ENCODE measurements around the gene MNS1.
"Not testable (repeated sequence)": the region's sequence is repeated elsewhere in the genome, so short reads cannot be mapped to it uniquely, and the experiment has no call there.

MNS1 gene, protein sequence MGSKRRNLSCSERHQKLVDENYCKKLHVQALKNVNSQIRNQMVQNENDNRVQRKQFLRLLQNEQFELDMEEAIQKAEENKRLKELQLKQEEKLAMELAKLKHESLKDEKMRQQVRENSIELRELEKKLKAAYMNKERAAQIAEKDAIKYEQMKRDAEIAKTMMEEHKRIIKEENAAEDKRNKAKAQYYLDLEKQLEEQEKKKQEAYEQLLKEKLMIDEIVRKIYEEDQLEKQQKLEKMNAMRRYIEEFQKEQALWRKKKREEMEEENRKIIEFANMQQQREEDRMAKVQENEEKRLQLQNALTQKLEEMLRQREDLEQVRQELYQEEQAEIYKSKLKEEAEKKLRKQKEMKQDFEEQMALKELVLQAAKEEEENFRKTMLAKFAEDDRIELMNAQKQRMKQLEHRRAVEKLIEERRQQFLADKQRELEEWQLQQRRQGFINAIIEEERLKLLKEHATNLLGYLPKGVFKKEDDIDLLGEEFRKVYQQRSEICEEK

DNA sequence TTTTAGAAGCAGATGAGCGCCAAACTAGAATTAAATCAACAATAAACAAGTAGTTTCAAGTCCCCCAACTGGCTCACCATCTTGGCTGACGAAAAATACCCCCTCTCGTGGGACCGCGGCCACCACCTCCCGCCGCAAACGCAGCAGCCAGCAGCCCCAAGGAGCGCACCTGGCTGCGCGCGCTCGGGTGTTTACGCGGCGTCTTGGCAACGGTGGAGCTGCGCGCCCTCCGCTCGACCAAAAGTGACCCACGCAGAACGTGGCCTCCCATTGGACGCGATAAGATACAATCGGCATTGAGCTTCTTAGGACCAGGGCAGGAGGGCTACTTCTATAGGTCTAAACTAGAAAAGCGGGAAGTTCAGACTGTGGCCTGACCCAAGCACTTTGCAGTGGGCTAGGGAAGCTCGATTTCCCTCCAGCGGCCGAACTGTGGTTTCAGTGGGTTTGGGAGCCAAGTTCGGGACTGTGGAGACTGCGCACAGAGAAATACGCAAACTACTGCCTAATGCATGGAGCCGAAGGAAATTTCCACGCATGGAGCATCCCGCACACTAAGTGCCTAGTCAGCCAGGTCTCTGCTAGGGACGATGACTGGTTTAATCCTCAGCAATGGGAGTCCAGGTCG, at the start of gene MNS1:
MNS1 (minus strand) TSS at position 245 of the 628 bp plus-strand sequence; CDS start at position 80, 165 bp downstream.
- in situ Hi-C loops (cut with MboI; ENCODE audit: low pct_unique_long_range_greater_than_20kb, low sequenced_read_pairs), result no loop called here
- DNase-seq, result peak; percentile 99

DNA sequence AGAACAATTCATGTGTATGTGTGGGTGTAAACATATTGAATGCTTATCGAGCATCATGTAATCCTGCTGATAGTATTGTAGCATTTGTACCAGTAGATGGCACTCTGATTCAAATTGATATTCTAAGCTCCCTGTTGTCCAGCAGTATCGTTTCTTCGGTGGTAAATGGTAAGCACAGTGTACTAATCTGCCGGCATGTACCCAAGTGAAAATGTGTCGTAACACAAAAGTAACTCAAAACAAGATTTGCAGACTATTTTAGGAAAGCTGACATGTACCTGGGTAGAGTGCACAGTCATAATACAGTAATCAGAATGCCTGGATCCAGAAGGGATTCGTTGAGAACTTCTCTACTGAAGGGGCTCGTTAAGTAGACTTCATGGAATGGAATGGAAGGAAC, 31.7 kb upstream of the MNS1 start:
- in situ Hi-C loops (cut with MboI; ENCODE audit: low pct_unique_long_range_greater_than_20kb, low sequenced_read_pairs), result loop anchor here (25.0 kb wide), 2 partner anchors 391 to 816 kb away; no protein-coding TSS in a partner anchor
- peak; percentile 84 for DNase-seq

DNA sequence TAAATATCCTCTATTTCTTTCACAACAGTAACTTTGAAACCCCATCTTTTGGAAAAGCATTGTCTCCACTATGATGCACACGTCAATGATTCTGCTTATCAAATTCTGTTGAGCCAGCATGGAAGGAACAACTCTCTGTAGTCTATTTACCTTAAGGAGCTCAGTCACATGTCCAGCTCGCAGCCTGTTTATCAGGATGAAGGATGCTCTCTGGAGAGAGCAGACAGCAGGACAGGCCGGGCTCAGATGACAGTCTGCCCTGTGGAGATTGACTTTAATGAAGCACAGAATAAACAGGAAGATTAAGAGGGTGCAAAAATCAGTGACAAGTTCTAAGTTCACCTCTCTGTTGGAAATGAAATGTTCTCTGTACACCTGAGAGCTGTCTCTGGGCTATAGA, 30.6 kb upstream of the MNS1 start:
- in situ Hi-C loops (cut with MboI; ENCODE audit: low pct_unique_long_range_greater_than_20kb, low sequenced_read_pairs), result loop anchor here (25.0 kb wide), 2 partner anchors 392 to 817 kb away; no protein-coding TSS in a partner anchor

DNA sequence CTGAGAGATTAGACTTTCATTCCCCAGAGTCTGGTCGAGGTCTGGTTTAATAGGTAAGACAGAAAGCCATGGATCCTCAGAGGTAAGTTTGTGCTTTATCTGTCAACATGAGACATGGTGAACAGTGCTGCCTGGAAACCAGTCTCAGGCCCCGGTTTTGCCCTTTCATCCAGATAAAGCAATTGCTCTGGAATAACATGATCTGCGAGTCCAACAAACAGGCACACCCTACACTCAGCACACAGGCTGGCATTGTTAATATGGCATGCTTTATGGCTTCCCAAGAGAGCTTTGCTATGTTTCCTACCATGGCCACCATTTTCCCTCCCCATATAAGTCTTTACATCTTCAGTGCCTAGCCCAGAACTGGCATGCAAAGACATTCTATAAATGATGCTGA, 30.1 kb upstream of the MNS1 start:
- in situ Hi-C loops (cut with MboI; ENCODE audit: low pct_unique_long_range_greater_than_20kb, low sequenced_read_pairs), result loop anchor here (25.0 kb wide), 2 partner anchors 392 to 817 kb away; no protein-coding TSS in a partner anchor

More for the DNA sequence above, 30.6 kb upstream of the MNS1 start:
- no peak for DNase-seq

DNA sequence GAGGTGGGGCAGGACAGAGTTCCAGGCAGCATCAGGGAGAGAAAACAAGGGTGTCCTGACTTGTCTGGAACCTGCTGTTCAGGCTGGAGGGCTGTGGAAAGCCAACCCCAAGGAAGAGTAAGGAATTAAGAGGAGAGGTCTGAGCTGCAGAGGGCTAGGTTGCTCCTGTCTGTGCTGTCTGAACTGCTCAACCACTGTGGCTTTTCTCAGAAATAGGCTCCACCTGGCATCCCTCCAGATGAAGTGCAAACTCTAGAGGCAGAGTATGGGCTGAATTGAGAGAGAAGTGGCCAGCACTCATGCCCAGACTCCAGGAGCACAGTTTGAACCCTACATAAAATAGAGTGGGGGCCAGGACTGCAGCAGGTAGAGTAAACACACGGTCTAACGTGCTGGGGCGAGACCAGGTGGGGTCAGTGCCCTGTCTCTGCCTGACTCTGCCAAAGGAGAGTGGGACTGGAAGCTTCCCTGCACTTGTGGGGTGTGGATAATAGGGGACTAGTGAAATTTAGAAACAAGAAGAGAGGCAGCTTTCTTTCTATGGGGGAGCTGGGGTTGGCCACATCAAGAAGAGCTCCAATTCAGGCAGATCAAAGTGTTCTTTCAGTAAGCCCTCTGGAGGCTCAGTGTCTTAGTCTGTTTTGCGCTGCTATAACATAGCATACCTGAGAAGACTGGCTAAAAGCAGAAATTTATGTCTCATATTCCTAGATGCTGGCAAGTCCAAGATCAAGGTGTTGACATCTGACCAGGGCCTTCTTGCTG, 28.0 kb upstream of the MNS1 start:
- peak; percentile 78 for DNase-seq
- in situ Hi-C loops (cut with MboI; ENCODE audit: low pct_unique_long_range_greater_than_20kb, low sequenced_read_pairs), result loop anchor here (25.0 kb wide), 2 partner anchors 394 to 819 kb away; no protein-coding TSS in a partner anchor

More for the DNA sequence above, 30.1 kb upstream of the MNS1 start:
- no peak for DNase-seq

DNA sequence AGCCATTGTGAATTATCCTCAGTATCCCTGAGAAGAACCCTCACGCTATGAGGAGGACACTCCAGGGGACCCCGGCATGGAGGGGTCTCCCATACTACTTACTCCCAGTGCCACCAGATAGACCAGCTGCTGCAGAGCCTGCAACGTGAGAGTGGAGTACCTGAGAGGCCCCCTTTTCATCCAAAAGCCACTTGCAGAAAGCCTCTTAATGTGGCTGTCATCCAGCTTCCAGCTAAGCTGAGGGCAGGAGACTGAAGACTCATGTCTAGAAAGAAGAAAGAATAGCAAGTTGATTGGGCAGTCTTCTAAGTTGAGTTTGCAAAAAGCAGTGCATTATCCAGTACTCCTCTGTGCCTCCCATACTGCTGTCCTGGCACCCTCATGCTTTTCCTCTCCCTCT, 27.3 kb upstream of the MNS1 start:
- in situ Hi-C loops (cut with MboI; ENCODE audit: low pct_unique_long_range_greater_than_20kb, low sequenced_read_pairs), result loop anchor here (25.0 kb wide), 2 partner anchors 395 to 820 kb away; no protein-coding TSS in a partner anchor
- no peak for DNase-seq

DNA sequence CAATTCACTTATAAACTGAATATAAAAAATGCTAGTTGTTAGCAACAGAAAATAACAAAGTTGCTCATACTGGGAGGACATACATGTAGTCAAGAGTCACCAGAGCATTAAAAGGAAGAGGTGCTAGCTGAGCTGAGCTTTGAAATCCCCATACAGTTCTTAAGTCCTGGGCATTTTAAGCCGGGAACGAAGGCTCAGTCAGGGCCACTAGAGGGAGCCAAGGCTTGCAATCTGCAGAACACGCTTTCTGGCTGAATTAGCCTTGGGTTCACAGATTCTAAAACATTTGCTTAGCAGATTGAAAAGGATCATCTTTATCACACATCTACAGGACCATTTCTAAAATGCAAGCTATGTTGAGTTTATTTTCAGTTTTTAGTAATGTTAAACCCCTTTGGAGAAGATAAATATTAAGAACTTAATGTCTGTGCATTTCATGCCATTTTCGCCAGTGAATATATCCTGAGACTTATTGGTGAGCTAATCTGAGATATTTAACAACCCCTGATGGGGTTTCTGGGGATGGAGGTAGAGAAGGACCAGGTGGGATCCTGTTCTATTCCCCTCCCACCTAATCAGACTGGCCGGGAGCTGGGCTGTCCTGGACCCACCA, 26.3 kb upstream of the MNS1 start:
- DNase-seq, result peak; percentile 82
- in situ Hi-C loops (cut with MboI; ENCODE audit: low pct_unique_long_range_greater_than_20kb, low sequenced_read_pairs), result loop anchor here (25.0 kb wide), 2 partner anchors 396 to 821 kb away; no protein-coding TSS in a partner anchor

DNA sequence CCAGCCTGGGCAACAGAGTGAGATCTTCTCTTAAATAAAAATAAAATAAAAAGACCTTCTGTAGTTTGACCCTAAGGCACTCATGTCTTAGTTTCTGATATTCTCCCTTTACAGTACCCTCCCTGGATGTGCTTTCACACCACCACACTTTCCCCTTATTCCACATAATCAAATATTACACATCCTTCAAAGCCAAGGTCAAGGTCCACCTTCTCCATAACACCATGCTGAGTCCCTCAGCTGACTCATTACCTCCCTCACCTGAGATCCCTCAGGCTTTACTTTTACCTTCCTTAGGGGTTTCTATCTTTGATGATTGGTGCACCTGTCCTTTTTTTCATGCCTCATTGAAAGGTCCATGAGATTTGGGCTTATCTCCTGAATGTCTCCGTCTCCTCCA, 25.5 kb upstream of the MNS1 start:
- DNase-seq, result no peak
- in situ Hi-C loops (cut with MboI; ENCODE audit: low pct_unique_long_range_greater_than_20kb, low sequenced_read_pairs), result loop anchor here (25.0 kb wide), 2 partner anchors 397 to 822 kb away; no protein-coding TSS in a partner anchor

DNA sequence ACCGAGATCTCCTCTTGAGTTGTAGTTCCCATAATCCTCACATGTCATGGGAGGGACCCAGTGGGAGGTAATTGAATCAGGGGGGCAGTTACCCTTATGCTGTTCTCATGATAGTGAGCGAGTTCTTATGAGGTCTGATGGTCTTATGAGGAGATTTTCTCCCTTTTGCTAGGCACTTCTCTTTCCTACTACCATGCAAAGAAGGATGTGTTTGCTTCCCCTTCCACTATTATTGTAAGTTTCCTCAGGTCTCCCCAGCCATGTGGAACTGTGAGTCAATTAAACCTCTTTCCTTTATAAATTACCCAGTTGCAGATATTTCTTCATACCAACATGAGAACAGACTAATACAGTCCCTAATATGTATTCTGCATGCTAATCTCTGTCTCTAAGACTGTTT, 21.3 kb upstream of the MNS1 start:
- DNase-seq, result not testable (repeated sequence)
- in situ Hi-C loops (cut with MboI; ENCODE audit: low pct_unique_long_range_greater_than_20kb, low sequenced_read_pairs), result loop anchor here (25.0 kb wide), 2 partner anchors 401 to 826 kb away; no protein-coding TSS in a partner anchor

DNA sequence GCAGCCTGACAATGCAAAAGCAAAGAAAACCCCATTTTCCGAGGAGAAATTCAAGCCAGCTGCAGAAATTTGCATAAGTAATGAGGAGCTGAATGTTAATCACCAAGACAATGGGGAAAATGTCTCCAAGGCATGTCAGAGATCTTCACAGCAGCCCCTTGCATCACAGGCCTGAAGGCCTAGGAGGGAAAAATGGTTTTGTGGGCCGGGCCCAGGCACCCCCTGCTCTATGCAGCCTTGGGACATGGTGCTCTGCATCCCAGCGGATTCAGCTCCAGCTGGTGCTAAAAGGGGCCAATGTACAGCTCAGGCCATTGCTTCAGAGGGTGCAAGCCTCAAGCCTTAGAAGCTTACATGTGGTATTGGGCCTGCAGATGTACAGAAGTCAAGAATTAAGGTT, 20.5 kb upstream of the MNS1 start:
- in situ Hi-C loops (cut with MboI; ENCODE audit: low pct_unique_long_range_greater_than_20kb, low sequenced_read_pairs), result loop anchor here (25.0 kb wide), 2 partner anchors 402 to 827 kb away; no protein-coding TSS in a partner anchor
- DNase-seq, result not testable (repeated sequence)

DNA sequence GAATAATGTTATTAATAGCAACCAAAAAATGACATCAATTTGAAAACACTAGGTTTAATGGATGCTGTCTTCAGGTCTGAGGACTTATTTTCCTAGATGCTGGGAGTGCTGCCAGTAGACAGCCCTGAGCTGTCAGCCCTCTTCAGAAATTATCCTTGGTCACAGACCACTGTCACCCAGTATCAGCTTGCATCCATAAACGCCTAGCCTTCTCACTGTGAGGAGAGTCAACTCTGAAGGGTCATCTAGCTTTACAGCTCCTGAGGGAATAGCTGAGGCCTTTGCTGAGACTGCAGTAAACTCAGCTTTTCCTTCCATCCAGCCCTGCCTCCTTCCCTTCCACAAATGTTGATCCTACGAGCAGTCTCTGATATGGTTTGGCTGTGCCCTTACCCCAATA, 19.4 kb upstream of the MNS1 start:
- no peak for DNase-seq
- in situ Hi-C loops (cut with MboI; ENCODE audit: low pct_unique_long_range_greater_than_20kb, low sequenced_read_pairs), result loop anchor here (25.0 kb wide), 2 partner anchors 403 to 828 kb away; no protein-coding TSS in a partner anchor

DNA sequence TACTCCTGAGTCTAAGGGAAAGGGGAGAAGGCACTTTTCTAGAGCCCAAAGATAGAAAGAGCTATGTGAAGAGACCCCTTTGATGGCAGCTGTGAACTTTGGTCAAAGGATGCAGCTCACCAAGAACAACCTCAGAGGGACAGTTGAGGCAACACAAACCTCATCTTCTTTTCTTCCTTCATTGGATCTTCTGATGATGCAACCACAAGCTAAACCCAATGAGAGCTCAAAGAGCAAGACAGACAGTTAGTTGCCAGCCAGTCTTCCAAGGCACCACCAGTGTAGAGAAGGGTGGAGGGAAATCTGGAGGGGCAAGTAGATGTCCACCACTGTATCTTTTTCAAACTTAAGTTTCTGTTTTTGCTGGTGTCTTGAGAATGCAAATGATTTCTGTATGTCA, 10.4 kb upstream of the MNS1 start:
- DNase-seq, result no peak
- in situ Hi-C loops (cut with MboI; ENCODE audit: low pct_unique_long_range_greater_than_20kb, low sequenced_read_pairs), result loop anchor here (25.0 kb wide), 2 partner anchors 412 to 837 kb away; no protein-coding TSS in a partner anchor

DNA sequence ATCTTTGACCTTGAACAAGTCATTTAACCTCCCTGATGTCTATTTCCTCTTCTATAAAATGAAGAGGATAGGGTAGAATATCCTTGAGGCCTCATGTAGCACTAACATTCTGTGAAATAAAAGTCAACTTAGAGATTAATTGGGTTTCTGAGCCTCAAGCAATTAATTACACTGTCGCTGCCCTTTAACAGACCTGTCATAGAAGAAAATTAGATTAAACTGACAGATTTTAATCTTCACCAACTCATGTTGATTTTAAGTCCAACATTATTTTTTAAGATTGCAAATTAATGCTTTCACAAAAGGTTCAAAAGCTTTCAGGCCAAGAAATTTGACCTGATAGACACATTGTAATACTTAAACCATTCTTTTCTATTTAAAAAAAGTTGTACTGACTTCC, 8.1 kb upstream of the MNS1 start:
- in situ Hi-C loops (cut with MboI; ENCODE audit: low pct_unique_long_range_greater_than_20kb, low sequenced_read_pairs), result no loop called here
- DNase-seq, result no peak

DNA sequence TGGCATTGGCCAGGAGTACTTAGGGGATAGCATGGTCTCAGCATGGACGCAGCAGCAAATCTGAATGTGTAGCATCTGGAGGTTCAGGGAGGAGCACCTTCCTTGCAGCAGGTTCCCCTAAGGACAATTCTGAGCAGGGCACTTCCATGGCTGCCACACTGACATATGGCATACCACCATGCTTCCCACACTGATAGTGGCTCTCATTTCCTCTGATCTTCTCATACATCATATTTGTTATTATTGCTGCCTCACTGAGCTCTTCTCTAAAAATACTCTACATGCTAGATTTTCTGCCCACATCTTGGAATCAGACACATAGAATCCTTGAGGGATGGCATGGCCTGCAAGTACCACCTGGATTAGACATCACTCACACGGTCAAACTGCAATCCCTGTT, 7.3 kb upstream of the MNS1 start:
- no peak for DNase-seq
- in situ Hi-C loops (cut with MboI; ENCODE audit: low pct_unique_long_range_greater_than_20kb, low sequenced_read_pairs), result no loop called here

DNA sequence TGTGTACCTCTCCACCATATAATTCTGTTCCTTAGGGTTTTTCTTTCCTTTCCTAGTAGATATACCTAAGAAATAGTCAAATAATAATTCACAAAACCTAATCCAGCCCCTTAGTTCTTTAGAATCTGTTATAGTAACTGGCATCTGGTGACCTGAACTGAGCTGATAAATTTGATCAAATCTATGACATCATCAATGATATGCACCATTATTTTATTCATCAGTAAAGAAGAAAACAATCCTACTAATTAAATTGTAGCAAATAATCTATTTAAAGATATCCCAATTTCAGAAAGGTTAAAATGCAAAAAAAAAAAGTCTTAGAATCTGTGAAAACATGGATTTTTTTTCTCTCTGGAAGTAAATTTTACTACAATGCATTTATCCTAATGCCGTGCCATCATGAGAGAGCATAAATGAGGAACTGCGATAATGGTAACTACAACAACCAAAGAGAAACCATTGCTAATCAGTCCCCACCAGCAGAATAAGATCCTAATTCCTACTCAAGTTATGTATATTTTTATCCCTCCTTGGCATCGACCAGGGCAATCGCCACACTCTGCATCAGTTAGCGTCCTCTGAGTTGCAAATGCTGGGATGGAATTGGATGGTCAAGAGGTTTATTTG, 6.6 kb upstream of the MNS1 start:
- no peak for DNase-seq
- in situ Hi-C loops (cut with MboI; ENCODE audit: low pct_unique_long_range_greater_than_20kb, low sequenced_read_pairs), result no loop called here

DNA sequence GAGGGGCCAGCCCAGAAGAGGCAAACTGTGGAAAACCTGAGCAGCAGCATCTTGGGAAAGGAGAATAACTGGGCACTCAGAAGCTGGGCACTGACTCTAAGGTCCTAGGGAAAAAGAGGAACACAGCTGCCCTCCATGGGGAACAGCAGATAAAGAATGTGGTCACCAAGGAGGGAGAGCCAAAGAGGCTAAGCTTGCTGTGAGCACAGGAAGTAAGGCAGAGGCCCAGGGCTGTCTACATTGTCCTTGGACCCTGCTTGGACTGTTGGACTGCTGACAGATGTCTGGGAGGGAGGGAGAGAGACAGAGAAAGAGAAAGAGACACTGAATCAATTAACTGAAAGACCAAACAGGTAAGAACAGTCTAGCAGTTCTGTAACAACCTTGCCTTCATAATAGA, 4.5 kb upstream of the MNS1 start:
- in situ Hi-C loops (cut with MboI; ENCODE audit: low pct_unique_long_range_greater_than_20kb, low sequenced_read_pairs), result no loop called here

DNA sequence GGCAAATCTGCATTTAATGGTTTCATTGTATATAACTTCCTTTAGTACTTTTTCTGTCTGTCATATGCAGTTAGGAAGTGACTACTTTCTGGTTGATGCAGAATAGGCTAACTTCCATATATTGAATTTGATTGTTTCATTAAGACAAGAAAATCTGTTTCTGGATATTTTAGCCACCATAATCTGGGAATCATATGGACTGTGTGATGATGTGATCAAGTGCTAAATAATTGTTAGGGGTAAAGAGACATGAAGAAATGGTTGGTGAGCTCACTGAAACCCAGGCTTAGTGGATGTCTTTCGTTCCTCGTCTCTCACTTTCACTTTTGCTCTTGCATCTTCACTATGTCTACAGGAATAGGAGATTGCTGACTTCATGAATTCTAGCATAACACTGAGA, 3.5 kb upstream of the MNS1 start:
- DNase-seq, result peak; percentile 52
- in situ Hi-C loops (cut with MboI; ENCODE audit: low pct_unique_long_range_greater_than_20kb, low sequenced_read_pairs), result no loop called here

More for the DNA sequence above, 4.5 kb upstream of the MNS1 start:
- peak; percentile 61 for DNase-seq

DNA sequence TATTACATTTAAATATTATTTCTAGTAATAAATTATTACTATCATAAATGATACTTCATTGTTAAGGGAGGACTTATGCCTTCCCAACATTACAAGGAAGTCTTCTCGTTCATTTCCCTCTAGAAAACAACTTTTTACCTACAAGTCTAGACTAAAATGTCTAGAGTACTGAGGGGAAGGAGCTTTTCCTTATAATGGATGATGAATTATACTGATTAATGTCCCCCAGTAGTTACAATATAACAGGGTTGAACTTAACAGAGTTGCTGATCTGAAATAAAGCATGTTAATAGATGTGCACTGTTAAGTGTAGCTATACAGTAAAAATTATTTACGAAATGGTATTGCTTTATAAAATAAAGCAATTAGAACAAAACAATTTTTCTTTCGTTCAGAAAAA, 2.7 kb upstream of the MNS1 start:
- no peak for DNase-seq
- in situ Hi-C loops (cut with MboI; ENCODE audit: low pct_unique_long_range_greater_than_20kb, low sequenced_read_pairs), result no loop called here

All from KBM-7 (cell line).